Cortex of kidney (tissue), 1 donor: ENCODE measurements around the gene DCXR.

Source experiments
- DNase-seq: peaks from one replicate; lab custom pipeline; 2025; lab: John Stamatoyannopoulos, UW

Gene DCXR

GRCh38 chr17:81998212-81998611 lies 39.3 kb downstream of the DCXR start:
- DNase-seq, result no peak

GRCh38 chr17:81996757-81997441 lies 40.6 kb downstream of the DCXR start:
- no peak for DNase-seq

- DNase-seq, result no peak
These were observed 41.2 kb downstream of the DCXR start for GRCh38 chr17:81996232-81996756.

GRCh38 chr17:81995463-81996231 lies 41.9 kb downstream of the DCXR start:
- DNase-seq, result no peak

- DNase-seq, result no peak
These were observed 42.7 kb downstream of the DCXR start for GRCh38 chr17:81994593-81995462.

- no peak for DNase-seq
These were observed 43.5 kb downstream of the DCXR start for GRCh38 chr17:81993729-81994592.

- DNase-seq, result no peak
These were observed 45.0 kb downstream of the DCXR start for GRCh38 chr17:81992306-81993102.

- DNase-seq, result no peak
These were observed 45.7 kb downstream of the DCXR start for GRCh38 chr17:81991684-81992305.

GRCh38 chr17:81990836-81991683 lies 46.4 kb downstream of the DCXR start:
- no peak for DNase-seq

GRCh38 chr17:81987161-81987770 lies 50.2 kb downstream of the DCXR start:
- no peak for DNase-seq

GRCh38 chr17:81986606-81987005 lies 50.9 kb downstream of the DCXR start:
- no peak for DNase-seq
